Hematopoietic multipotent progenitor cell treated with erythropoietin and hydrocortisone succinate and interleukin-3 and kit ligand, for 17 days (in vitro differentiated cells): ENCODE measurements around the gene ARHGAP45.
"Not testable (repeated sequence)": the region's sequence is repeated elsewhere in the genome, so short reads cannot be mapped to it uniquely, and the experiment has no call there.

Experiments
- DNase-seq: peaks from one replicate; pipeline ENCODE4 v3.0.0-alpha.2; 2015; ENCODE audit warnings: low spot score

The ARHGAP45 gene

DNA sequence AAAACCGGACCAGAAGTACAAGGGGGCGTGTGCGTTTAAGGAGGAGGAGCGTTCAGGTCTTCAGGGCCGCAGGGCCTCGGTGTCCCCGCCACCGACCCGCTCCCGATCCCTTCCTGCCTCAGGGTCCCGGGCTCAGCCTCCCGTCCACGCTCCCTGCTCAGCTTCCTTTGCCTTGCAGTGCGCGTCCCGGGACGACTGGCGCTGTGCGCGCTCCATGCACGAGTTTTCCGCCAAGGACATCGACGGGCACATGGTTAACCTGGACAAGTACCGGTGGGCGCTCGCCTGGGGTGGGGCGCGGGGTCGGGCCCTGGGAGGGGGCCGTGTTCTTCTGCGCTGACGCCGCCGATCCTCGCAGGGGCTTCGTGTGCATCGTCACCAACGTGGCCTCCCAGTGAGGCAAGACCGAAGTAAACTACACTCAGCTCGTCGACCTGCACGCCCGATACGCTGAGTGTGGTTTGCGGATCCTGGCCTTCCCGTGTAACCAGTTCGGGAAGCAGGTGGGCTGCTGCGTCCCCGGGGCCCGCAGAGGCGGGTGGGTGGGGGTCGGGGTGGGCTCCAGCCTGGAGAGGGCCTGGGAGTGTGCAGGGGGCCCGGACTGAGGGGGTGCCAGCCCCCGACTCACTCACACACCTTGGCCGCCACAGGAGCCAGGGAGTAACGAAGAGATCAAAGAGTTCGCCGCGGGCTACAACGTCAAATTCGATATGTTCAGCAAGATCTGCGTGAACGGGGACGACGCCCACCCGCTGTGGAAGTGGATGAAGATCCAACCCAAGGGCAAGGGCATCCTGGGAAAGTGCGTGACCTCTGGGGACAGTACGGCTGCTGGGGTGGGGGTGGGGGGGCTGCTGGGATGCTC lies 38.3 kb downstream of the ARHGAP45 start:
- DNase-seq, result no peak

DNA sequence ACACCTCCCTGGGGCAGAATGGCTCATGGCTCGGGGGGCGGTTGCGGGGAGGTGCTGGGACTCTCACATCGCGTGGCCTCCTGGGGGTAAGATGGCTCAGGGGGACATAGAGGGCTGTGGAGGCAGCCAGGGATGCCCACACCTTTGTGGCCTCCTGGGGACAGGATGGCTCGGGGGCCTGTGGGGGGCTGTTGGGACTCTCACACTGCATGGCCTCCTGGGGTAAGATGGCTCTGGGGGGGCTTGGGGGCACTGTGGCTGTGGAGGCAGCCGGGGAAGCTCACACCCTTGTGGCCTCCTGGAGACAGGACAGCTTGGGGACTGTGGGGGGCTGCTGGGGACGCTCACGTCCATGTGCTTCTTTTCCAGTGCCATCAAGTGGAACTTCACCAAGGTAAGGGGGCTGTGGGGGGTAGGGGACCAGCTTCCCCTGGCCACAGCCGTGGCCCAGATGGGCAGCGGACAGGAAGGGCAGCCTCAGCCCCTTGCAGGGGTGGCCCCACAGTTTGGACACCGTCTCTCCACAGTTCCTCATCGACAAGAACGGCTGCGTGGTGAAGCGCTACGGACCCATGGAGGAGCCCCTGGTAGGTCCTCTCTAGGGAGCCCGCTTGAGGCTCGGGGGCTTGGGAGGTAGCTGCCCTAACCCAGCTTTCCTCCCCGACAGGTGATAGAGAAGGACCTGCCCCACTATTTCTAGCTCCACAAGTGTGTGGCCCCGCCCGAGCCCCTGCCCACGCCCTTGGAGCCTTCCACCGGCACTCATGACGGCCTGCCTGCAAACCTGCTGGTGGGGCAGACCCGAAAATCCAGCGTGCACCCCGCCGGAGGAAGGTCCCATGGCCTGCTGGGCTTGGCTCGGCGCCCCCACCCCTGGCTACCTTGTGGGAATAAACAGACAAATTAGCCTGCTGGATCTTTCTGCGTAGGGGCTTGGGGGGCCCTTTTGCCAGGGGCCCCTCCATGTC lies 39.2 kb downstream of the ARHGAP45 start:
- no peak for DNase-seq

DNA sequence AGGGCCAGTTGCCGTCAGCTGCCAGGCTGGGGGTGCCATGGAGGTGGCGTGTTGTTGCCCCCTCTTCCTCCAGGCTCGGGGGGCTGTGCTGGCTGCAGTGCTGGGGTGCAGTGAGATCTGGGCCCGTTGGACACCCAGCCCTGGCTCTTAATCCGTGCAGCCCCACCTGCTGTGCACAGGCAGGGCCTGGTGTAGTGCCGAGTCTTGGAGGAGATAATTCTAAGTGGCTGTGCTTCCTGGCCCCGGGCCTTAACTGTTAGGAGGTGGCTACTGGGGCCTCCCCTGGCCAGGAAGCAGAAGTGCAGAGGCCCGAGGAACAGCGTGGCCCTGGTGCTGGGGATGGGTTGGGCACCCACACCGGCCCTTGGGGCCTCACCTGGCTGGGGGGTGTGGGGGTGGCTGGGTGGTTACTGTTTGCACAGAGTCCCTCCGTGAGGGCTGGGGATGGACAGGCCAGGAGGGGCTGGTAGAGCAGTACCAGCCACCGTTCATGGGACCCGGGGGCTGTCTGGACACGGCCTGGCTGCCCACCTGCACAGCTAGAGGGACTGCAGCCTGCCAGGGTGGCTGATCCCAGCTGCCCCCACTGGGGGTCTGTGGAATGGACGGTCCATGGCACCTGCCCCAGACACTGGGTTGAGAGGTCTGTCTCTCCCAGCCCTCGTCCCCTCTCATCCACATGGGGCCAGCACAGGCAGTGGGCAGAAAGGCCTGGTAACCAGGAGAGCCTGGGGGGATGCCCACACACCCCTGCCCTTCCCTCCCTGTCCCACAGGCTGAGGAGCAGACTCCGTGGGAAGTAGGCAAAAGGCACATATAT lies 40.1 kb downstream of the ARHGAP45 start:
- DNase-seq, result peak; percentile 29

DNA sequence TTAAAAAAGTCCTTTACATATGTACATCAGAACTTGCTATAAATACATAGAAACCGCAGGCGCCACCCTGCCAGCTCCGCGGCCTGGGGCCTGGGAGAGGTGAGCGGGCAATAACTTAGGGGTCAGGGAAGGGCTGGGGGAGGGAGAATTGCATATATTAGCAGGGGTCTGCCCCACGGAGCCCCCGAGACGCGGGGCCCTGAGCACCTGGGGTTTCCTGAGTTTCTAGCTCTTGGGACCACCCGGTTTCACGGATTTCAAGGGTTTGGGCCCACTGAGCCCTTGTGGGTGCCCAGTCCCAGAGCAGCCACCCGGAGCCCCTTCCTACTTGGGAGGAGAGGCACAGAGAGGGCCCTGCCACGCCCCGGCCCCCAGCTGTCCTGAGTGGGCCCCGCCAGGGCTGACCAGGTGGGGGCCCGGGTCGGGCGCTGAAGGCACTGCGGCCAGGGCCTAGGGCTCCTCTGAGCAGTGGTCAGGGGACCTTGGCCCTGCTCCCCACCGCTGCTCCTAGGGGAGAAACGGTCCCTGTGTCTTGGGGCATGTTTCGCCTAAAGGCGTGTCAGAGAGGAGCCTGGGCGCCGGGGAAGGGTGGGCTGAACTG lies 40.8 kb downstream of the ARHGAP45 start:
- no peak for DNase-seq

DNA sequence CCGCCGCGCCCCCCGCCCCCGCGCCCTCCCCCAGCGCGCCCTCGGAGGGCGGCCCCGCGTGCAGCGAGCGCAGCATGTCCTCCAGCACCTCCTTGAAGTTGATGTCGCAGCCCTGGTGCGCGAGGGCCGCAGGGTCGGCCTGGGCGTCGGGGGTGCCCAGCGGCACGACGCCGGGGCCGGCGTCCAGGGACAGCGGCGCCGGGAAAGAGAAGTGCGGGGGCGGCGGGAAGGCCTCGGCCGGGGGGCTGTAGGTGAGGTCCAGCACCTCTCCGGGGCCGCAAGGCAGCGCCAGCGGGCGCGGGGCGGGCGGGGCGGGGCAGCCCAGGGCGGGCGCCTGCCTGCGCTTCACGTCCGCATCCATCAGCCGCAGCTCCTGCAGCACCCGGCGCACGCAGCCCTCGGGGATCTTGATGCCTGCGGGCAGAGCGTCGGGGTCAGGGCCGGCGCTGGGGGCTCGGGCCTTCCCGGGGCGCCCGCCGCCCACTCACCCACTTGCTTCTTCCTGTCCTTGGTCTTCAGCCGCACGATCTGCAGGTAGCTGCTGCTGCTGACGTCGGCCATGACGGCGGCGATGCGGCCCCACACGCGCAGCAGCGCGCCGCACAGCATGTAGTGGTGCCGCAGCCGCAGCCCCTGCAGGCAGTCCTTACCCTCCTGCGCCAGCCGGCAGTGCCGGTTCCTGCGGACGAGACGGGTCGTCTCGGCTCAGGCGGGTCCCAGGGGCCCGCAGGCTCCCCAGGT lies 41.5 kb downstream of the ARHGAP45 start:
- no peak for DNase-seq

DNA sequence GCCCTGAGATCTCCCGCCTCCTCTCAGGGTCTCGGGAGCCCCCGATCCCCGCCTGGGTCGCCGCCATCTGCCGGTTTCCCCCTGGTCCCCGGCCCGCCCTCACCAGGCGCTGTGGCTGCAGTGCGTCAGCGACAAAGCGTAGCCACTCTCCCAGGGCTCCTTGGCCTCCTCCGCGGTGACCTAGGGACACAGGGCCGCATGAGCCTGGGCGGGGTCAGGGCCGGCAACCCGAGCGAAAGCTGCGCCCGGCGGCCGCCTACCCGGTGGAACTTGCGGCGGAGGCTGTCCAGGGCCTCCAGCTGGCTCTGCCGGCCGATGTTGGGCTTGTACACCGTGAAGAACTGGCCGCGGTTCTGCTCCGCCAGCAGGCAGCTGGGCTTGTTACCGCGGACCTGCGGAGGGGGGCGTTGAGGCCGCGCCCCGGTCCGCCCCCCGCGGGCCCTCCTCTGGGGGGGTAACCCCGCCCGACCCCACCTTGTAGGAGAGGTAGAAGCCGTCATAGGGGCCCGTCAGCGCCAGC lies 42.1 kb downstream of the ARHGAP45 start:
- no peak for DNase-seq

DNA sequence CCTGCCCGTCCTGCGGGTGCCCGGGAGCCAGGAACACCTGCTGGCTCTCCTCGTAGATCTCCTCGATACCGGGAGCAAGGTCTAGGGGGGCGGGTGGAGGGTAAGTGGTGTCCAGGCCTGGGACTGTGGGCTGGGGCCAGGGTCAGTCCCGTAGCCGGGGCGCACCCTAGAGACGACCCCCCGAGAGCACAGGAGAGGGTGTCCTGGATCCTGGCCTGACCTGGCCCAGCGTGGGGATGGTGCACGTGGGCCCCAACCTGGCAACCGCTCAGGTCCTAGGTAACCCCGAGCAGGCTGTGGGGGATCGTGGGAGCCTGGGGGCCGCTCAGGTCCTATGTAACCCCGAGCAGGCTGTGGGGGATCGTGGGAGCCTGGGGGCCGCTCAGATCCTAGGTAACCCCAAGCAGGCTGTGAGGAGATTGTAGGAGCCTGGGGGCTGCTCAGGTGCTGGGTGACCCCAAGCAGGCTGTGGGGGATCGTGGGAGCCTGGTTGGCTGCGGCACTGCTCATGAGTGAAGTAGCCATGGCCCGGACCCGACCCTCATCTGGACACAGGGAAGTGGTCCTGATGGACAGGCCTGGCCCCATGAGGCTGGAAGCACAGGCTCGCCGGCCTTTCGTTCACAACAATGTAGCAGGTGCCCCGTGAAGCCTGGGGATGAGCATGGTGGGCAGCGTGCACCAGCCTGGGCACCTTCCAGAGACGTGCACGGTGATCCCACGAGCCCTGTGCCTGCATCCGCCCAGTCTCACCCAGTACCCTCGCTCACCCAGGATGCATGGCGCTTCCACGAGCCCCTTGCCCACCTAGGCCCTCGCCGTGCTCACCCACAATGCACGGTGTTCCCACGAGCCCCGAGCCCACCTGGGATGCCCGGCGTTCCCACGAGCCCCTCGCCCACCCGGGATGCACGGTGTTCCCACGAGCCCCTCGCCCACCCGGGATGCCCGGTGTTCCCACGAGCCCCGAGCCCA lies 43.0 kb downstream of the ARHGAP45 start:
- DNase-seq, result no peak

DNA sequence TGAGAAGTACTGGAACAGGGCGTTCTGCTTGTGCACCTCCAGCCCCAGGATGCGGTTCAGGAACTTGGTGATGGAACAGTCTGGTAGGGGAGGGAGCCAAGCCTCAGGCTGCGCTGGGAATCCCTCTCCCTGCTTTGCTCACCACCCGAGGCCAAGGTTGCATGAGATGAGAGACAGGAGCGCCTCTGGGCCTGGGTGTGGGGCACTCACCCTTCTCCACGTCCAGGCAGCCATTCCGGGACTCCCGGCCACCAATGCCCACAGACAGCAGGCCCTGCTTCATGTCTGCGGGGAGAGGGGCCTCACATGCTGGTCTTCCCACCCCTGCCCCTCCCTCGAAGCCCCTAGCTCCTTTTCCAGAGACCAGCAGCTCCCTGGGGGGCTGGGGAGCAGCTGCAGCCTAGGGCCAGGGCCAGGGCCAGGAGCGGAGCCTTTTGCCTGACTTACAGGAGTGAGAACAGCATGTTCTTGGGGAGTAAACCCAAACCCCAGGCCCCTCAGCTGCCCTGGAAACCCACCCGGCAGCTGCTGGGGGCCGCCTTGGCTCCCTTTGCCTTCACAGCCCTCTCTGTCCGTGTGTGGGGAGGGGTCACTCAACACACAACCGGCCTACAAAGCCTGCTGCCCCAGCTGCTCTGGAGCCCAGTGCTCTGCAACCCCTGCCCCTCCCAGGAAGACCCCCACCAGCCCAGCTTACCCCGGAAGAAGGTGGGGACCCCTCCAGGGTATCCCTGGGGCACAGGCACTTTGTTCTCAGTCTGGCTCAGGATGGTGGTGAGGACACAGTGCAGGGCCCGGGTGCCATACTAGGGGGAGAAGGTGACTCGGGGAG lies 44.1 kb downstream of the ARHGAP45 start:
- DNase-seq, result no peak

DNA sequence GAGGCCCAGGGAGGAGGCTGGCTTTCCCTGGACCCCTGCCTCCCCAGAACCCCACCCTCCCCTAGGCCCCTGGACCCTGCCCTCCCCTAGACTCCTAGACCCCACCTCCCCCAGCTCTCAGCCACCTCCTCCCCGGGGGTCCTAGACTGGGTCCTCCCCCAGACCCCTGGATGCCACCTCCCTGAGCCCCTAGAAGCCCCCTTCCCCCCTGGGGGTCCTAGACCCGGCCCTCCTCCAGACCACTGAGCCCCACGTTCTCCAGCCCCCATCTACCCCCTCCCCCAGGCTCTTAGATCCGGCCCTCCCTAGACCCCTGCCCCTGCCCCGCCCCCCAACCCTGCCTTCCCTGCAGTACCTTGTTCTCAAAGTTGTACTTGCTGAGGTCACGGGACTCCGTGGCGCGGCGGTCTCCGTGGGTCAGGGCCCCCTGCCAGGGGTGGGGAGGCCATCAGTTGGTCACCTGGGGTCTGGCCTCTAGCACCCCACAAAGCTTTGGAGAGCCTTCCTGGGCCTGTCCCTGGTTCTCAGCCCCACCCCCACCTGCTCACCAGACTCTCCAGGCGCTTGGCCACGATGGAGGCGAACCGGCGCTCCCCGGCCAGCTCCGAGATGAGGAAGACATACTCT lies 44.8 kb downstream of the ARHGAP45 start:
- DNase-seq, result no peak

DNA sequence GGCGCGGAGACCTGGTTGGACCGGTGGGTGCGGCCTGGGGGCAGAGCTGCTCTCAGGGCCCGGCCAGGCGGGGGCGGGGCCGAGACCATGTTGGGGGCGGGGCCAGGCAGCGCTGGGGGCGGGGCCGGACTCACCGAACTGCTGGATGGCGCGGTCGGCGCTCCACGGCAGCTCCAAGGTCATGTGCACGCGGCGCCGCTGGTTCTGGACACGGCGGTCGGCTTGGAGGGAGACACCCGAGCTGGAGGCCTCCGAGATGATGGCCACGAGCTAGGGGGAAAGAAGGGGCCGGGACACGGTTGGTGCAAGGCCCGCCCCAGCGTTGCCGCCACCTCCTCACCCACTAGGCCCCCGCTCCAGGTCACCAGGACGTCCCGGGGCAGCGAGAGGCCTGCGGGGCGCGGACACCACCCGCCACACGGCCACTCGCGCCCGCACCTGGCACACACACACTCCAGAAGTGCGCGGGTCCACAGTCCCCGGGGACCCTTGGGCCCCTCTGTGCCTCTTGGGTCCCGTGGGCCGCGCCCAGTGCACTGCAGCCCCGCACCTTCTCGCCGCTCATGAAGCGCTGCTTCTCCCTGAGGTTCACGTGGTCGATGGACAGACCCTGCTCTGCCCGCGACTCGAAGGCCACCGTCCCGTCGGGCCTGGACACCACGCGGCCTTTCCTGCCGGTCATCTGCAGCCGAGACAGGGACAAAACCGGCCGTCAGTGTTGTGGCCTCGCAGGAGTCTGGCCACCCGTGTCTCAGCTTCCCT lies 45.5 kb downstream of the ARHGAP45 start:
- DNase-seq, result no peak

DNA sequence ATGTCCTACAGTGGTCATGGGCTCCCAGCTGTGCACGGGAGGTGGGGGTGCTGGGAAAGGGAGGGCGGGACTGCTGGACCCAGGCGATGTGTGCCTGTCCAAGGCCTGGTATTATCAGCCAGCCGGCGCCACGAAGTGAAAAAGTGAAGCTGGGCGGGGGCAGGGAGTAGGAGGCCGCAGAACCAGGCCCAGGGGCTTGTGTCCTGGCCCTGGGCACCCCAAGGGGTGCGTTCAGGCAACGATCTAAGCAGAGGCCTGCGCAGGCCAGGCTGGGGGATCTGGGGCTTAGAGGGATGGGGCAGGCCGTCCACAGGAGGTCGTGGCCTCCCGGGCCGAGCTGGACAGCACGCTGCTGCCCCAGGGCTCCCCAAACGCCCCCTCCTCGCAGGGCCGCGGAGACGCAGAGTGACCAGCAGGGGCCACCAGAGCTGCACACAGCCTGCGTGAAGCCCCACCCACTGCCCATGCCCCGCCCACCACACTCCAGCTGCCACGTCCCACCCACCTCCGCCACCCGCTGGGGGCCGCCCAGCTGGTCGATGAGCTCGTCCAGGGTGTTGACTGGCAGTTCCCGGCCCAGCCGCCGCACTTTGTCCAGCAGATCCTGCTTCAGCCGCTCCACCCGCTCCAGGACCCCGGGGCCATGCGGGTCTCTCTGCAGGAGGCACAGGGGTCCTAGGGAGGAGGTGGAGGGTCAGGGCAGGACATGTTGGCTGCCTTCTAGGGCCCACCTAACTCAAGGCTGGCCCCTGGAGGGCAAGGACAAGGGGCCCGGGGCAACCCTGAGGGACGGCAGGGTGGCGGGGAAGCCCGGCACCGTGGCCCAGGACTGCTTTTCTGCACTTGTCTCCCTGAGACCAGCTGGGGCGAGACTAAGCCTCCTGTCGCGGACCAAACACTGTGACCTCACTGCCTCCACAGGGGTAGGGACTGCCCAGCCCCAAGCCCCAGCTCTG lies 46.3 kb downstream of the ARHGAP45 start:
- DNase-seq, result peak; percentile 92

DNA sequence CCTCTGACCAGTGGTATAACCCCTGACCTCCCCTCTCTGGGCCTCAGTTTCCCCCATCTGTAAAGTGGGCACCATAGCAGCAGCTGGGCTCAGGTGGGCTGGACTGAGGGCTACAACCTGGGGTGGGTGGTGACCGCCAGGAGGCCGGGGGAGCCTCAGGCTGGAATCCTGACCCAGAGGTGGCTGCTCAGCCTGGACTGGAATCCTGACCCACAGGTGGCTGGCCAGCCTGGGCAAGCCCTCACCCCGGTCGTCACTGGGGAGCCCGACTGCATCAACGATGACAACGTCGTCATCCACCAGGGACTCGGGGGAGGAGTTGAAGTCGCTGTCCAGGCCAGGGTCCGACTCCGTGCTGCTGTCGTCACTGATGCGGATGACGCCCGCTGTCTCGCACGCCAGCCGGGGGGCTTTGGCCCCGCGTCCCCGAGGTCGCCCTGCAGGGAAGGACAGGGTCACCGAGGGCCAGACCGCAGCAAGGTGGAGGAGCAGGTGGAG lies 47.1 kb downstream of the ARHGAP45 start:
- DNase-seq, result no peak

DNA sequence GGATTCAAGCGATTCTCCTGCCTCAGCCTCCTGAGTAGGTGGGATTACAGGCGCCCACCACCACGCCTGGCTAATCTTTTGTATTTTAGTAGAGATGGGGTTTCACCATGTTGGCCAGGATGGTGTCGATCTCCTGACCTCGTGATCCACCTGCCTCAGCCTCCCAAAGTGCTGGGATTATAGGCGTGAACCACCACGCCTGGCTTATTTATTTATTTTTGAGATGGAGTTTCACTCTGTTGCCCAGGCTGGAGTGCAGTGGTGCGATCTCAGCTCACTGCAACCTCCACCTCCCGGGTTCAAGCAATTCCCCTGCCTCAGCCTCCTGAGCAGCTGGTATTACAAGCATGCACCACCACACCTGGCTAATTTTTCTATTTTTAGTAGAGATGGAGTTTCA lies 47.8 kb downstream of the ARHGAP45 start:
- not testable (repeated sequence) for DNase-seq

DNA sequence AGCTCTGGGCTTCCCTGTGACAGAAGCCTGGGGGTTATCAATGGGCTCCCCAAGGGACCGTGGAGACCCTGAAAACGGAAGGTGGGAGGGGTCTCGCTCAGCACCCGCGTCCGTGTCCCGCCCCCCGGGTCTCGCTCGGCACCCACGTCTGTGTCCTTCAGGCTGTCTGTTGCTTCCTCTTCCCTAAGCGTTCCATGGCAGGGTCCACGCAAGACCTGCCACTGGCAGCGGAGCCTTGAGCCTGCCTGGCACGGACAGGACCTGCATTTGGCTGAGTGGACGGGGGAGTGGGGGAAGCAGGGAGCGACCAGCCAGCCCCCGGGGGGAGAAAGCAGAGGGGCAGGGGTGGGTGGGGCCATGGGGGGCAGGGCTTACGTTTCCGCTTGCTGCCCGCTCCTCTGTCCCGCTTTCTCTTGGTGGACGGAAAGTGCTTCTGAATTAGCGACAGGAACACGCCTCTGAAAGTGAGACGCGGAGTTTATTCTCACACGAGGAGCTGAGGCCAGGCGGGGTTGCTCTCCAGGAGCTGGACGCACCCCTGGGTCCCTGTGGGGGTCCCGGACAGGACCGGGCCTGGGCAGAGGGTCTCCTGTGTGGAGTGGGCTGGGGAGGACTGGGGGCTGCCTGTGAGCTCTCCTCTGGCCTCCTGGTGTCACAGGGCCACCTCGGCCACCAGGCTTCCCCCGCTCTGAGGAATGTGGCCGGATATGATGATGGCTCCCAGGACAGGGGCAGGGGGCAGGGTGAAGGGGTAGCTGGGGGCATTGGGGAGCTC lies 48.9 kb downstream of the ARHGAP45 start:
- no peak for DNase-seq
